Measurements from ENCODE around the gene PIEZO2.
"Not testable (repeated sequence)": the region's sequence is repeated elsewhere in the genome, so short reads cannot be mapped to it uniquely, and the experiment has no call there.

DNA sequence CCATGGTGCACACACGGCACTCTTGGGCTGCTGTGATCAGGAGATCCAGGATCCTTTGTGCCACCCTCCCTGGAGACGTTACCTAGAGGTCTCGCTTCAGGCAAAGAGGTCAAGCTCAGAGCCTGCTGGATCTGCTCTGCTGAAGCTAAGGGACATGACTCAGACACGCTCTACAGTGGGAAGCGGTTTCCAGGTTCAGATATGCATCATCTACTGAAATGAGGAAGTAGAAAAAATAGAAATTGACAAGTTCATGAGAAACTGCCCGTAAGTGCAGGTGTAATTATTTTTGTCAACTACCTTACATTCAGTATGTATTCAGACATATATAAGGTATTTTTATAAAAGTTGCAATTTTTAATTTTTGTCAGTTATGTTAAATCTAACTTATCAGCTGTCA lies 520.3 kb downstream of the PIEZO2 start:
- not testable (repeated sequence) for TF ChIP-seq EZH2 (IDR thresholded peaks at IDR 0.05; ENCODE audit: low read length)
- TF ChIP-seq, protein P1, sequence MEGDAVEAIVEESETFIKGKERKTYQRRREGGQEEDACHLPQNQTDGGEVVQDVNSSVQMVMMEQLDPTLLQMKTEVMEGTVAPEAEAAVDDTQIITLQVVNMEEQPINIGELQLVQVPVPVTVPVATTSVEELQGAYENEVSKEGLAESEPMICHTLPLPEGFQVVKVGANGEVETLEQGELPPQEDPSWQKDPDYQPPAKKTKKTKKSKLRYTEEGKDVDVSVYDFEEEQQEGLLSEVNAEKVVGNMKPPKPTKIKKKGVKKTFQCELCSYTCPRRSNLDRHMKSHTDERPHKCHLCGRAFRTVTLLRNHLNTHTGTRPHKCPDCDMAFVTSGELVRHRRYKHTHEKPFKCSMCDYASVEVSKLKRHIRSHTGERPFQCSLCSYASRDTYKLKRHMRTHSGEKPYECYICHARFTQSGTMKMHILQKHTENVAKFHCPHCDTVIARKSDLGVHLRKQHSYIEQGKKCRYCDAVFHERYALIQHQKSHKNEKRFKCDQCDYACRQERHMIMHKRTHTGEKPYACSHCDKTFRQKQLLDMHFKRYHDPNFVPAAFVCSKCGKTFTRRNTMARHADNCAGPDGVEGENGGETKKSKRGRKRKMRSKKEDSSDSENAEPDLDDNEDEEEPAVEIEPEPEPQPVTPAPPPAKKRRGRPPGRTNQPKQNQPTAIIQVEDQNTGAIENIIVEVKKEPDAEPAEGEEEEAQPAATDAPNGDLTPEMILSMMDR (optimal IDR thresholded peaks at IDR 0.05 in 1 of 3, IDR thresholded peaks at IDR 0.05 in 1 of 3, conservative IDR thresholded peaks at IDR 0.05 in 1 of 3; ENCODE audit: extremely low read depth in 1 of 3, insufficient read depth in 2 of 3, low read length in 3 of 3): not testable (repeated sequence)

Data from keratinocyte (primary cell).